HUES6 (cell line): ENCODE data around the gene CFAP73.
A peak's percentile ranks its signal among the peaks of the same experiment; 100 is the strongest.

Experiments used
- H3K27ac ChIP-seq: 2 replicates; pipeline ENCODE4 v1.7.0; 2013; ENCODE audit warnings: low read depth, mild to moderate bottlenecking, low read length, inconsistent platforms
- H3K27me3 ChIP-seq: 2 replicates; pipeline ENCODE4 v1.6.1; 2013; ENCODE audit warnings: low read length; ENCODE audit not compliant: control insufficient read depth, insufficient read depth
- H3K36me3 ChIP-seq: 2 replicates; pipeline ENCODE4 v1.6.1; 2013; ENCODE audit warnings: low read length; ENCODE audit not compliant: control insufficient read depth, insufficient read depth
- H3K4me1 ChIP-seq: 2 replicates; pipeline ENCODE4 v1.6.1; 2013; ENCODE audit warnings: low read length; ENCODE audit not compliant: control insufficient read depth, insufficient read depth
- H3K4me3 ChIP-seq: 2 replicates; pipeline ENCODE4 v1.5.1; 2013; ENCODE audit warnings: low read depth, low read length
- H3K9ac ChIP-seq: one replicate; pipeline ENCODE4 v1.6.1; 2013; ENCODE audit warnings: mild to moderate bottlenecking, low read length
- H3K9me3 ChIP-seq: 2 replicates; pipeline ENCODE4 v1.6.1; 2013; ENCODE audit warnings: low read depth, low read length; ENCODE audit not compliant: control insufficient read depth, insufficient read depth

CFAP73 gene

DNA sequence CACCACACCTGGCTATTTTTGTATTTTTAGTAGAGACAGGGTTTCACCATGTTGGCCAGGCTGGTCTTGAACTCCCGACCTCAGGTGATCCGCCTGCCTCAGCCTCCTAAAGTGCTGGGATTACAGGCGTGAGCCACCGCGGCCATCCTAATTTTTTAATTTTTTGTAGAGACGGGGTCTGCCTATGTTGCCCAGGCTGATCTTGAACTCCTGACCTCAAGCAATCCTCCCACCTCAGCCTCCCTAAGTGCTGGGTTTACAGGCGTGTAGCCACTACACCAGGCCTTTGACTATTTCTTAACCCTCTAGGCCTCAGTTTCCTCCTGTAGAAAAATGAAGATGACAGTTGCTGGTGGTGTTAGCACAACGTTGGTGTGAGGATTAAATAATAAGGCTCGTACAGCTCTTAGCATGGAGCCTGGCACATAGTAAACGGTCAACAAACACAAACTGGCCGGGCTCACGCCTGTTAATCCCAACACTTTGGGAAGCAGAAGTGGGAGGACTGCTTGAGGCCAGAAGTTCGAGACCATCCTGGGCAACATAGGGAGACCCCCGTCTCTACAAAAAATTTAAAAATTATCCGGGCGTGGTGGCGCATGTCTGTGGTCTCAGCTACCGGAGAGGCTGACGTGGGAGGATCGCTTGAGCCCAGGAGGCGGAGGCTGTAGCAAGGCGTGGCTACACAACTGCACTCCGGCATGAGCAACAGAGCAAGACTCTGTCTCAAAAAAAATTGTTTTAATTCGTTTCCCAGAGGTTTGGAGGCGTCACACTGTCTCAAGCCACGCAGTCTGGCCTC is 34.8 kb downstream of the CFAP73 start:
- no peak overlapping the region; the same call in 1 of the 2 replicates for H3K27ac ChIP-seq

DNA sequence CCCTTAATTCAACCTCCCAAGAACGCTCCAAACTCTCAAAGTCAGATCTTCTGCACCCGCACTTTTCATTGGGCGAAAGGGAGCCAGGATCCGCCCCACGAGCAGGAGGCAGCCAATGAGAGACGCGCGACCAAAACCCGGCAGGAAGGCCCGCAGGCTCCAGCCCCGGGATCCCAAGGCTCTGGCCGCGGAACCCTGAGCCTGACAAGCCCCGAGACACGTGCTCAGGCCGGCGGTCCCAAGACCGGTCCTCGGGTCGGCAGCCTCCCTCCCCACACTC is 35.3 kb downstream of the CFAP73 start:
- Histone ChIP-seq H3K4me1 (0 out of 2 replicates have a peak, but pooled peaks cover 4% of the 10 kb centered on the region), H3K9ac (peak overlapping the region; percentile 95), H3K4me3 (peak overlapping the region; percentile 90), H3K27ac (peak overlapping the region; percentile 95), H3K27me3 (no peaks in the 10 kb centered on the region), H3K9me3 (no peaks in the 10 kb centered on the region), H3K36me3 (peaks cover 29% of the 10 kb centered on the region)

More for the DNA sequence above, 34.8 kb downstream of the CFAP73 start:
- Histone ChIP-seq H3K27me3 (no peaks in the 10 kb centered on the region), H3K9ac (peak overlapping the region; percentile 95), H3K9me3 (no peaks in the 10 kb centered on the region), H3K4me1 (0 out of 2 replicates have a peak, but pooled peaks cover 4% of the 10 kb centered on the region), H3K4me3 (peak overlapping the region; percentile 90), H3K36me3 (peaks cover 33% of the 10 kb centered on the region)

GRCh38 chr12:113185180-113186032 is 35.9 kb downstream of the CFAP73 start, which contains the start of the genes DDX54 and RITA1:
DDX54 (minus strand) TSS chr12:113185478; CDS start chr12:113185451, 27 bp downstream.
RITA1 (plus strand) TSS chr12:113185721; CDS start chr12:113186747, 1,026 bp downstream.
- Histone ChIP-seq H3K4me3 (peak within 1 kb of the TSS; percentile 90), H3K9me3 (no peaks in the 10 kb centered on the region), H3K4me1 (0 out of 2 replicates have a peak, but pooled peaks cover 4% of the 10 kb centered on the region), H3K27ac (peak within 1 kb of the TSS; percentile 95), H3K9ac (peak within 1 kb of the TSS; percentile 95), H3K36me3 (peaks cover 24% of the 10 kb centered on the region), H3K27me3 (no peaks in the 10 kb centered on the region)

DNA sequence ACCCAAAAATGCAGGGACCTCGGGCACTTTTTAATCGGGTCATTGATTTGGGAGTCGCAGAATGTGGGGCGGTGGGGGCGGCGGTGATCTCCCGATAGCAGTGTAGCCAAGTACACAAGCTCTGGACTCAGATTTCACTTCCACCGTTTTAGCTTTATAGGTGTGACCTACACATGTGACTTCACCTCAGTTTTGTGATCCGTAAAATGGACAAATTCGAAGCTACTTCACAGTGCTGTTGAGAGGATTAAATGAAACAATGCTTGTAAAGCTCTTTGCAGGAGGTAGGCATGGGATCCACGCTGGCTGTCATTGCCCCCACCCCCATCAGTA is 36.5 kb downstream of the CFAP73 start:
- H3K36me3 ChIP-seq, result peaks cover 23% of the 10 kb centered on the region
- peaks cover 5% of the 10 kb centered on the region; the same call in 1 of the 2 replicates for H3K4me1 ChIP-seq
- H3K9ac ChIP-seq, result peak overlapping the region; percentile 95
- peak overlapping the region; percentile 95; the same call in 1 of the 2 replicates for H3K27ac ChIP-seq
- peak overlapping the region; percentile 90 for H3K4me3 ChIP-seq
- H3K9me3 ChIP-seq, result no peaks in the 10 kb centered on the region
- H3K27me3 ChIP-seq, result no peaks in the 10 kb centered on the region

DNA sequence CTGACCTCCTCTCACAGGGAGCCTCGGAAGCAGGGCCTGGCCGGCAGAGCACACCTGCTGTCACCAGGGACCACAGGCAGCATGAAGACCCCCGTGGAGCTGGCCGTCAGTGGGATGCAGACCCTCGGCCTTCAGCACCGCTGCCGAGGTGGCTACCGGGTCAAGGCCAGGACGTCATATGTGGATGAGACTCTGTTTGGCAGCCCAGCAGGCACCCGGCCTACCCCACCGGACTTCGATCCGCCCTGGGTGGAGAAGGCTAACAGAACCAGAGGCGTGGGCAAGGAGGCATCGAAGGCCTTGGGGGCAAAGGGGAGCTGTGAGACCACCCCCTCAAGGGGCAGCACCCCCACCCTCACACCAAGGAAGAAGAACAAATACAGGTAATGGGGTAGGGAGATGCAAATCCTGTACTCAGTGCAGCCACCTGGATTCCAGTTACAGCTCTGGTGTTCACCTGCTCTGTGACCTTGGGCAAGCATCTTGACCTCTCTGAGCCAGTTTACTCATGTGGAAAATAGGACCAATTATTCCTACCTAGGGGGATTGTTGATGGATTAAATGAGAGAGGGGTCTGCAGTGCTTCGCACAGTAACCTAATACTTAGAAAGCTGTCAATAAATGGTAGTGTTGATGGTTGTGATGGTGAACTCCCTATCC is 37.3 kb downstream of the CFAP73 start:
- no peaks in the 10 kb centered on the region for H3K9me3 ChIP-seq
- H3K4me1 ChIP-seq, result peaks cover 6% of the 10 kb centered on the region; the same call in 1 of the 2 replicates
- H3K36me3 ChIP-seq, result peaks cover 28% of the 10 kb centered on the region
- no peaks in the 10 kb centered on the region for H3K27me3 ChIP-seq
- H3K4me3 ChIP-seq, result peak overlapping the region; percentile 90
- H3K27ac ChIP-seq, result no peak overlapping the region
- H3K9ac ChIP-seq, result no peak overlapping the region

DNA sequence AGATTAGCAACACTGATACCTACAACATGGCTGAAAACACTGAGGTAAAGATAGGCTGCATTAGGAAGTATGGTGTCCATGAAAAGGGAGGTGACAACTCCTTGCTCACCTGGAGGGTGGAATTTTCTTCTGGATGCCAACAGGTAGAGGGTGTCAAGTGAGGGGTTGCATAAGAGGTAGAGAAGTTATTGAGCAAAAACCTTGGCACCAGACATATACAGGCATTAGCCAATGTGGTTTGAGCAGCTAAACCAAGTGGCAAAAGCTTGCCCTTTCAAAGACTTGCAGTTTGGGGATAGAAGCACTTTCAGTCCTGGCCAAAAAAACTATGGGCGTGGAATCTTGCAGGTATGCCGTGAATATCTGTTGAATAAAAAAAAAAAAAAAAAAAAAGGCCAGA is 39.8 kb downstream of the CFAP73 start:
- Histone ChIP-seq H3K4me3 (no peak overlapping the region), H3K9me3 (no peaks in the 10 kb centered on the region), H3K27ac (no peak overlapping the region), H3K27me3 (no peaks in the 10 kb centered on the region), H3K9ac (no peak overlapping the region), H3K36me3 (peaks cover 26% of the 10 kb centered on the region), H3K4me1 (peaks cover 16% of the 10 kb centered on the region; the same call in 1 of the 2 replicates)

- peaks cover 26% of the 10 kb centered on the region for H3K36me3 ChIP-seq
- peaks cover 16% of the 10 kb centered on the region; the same call in 1 of the 2 replicates for H3K4me1 ChIP-seq
- no peak overlapping the region for H3K27ac ChIP-seq
- no peaks in the 10 kb centered on the region for H3K27me3 ChIP-seq
- H3K9ac ChIP-seq, result no peak overlapping the region
- H3K9me3 ChIP-seq, result no peaks in the 10 kb centered on the region
- H3K4me3 ChIP-seq, result no peak overlapping the region
Measured at GRCh38 chr12:113190761-113191160, 41.2 kb downstream of the CFAP73 start.

DNA sequence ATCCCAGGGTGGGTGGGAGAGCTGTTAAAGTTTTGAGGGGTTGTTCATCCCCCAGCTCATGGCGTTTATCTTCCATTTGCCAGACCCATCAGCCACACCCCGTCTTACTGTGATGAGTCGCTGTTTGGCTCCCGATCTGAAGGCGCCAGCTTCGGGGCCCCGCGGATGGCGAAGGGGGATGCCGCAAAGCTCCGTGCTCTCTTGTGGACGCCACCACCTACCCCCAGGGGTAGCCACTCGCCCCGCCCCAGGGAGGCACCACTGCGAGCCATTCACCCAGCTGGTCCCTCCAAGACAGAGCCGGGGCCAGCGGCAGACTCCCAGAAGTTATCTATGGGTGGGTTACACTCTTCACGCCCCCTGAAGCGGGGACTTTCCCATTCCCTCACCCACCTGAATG is 41.7 kb downstream of the CFAP73 start:
- Histone ChIP-seq H3K4me1 (peaks cover 14% of the 10 kb centered on the region; the same call in 1 of the 2 replicates), H3K36me3 (peaks cover 26% of the 10 kb centered on the region), H3K9me3 (no peaks in the 10 kb centered on the region), H3K27ac (no peak overlapping the region), H3K4me3 (no peak overlapping the region), H3K27me3 (no peaks in the 10 kb centered on the region), H3K9ac (no peak overlapping the region)

GRCh38 chr12:113194971-113195391 is 45.5 kb downstream of the CFAP73 start:
- Histone ChIP-seq H3K27me3 (no peaks in the 10 kb centered on the region), H3K9ac (no peak overlapping the region), H3K27ac (no peak overlapping the region), H3K4me1 (peaks cover 12% of the 10 kb centered on the region; the same call in 1 of the 2 replicates), H3K4me3 (no peak overlapping the region), H3K9me3 (no peaks in the 10 kb centered on the region), H3K36me3 (peaks cover 21% of the 10 kb centered on the region)

DNA sequence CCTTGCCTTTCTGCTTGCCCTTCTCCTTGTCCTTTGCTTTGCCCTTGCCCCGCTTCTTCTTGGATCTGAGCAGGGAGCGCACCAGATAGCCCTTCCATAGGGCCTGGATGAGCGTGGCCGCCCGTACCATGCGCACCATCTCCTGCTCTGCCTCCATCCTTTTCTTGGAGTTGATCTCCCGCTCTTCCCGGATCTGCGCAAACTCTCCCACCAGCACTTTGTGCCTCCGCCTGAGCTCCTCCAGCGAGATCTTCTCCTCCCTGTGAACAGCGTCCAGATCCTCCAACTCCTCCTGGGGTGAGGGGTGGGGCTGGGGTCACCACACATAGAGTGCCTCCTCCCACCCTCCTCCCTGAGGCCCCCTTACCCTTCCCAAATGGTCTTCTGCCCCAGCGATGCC is 46.1 kb downstream of the CFAP73 start:
- H3K36me3 ChIP-seq, result peaks cover 18% of the 10 kb centered on the region
- no peak overlapping the region for H3K9ac ChIP-seq

More for the DNA sequence above, 46.1 kb downstream of the CFAP73 start:
- Histone ChIP-seq H3K4me1 (peaks cover 12% of the 10 kb centered on the region; the same call in 1 of the 2 replicates), H3K9me3 (no peaks in the 10 kb centered on the region), H3K27me3 (no peaks in the 10 kb centered on the region), H3K27ac (no peak overlapping the region), H3K4me3 (no peak overlapping the region)
